ENCODE results near the gene LCN12.

LCN12 gene

DNA sequence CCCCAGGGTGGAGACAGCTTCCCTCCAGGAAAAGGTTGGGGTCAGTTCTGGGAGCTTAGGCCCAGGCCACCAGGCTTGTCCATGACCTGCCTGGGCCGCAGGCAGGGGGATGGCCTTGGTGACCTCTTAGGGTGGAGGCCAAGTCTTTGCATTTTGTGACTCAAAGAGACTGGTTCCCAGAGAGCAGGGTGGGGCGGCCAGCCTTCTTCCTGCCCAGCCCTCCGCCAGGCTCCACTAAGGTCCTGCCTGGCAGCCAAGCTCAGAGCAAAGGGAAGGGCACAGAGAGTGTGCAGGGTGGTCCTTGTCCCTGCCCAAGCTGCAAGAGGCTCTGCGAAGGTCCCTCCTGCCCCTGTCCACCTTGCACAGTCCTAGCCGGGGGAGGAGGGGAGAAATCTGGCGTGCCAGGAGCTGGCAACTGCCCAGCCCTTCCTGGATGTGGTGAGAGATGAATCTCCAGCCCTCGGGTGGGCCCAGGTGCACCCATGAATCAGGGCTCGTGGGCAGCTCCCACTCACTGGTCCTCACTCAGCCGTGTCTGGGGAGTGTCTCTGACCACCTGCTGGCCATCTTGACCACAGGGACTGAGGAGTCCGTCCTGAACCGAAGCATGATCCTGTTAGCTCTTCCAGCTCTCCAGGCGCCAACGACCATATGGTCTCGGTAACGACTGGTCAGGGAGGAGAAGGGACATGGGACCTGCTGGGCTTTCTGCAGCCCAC lies 22.9 kb downstream of the LCN12 start:
- Histone ChIP-seq H3K4ac (ENCODE audit: low read length) (no peak overlapping the region), H2AFZ (ENCODE audit: low read length) (no peak overlapping the region)
- WGBS, 2 donors (ENCODE audit: extremely low coverage in 2 of 2, insufficient read length in 2 of 2, insufficient replicate concordance in 1 of 2) = no CpG with 5 or more reads among the region's 15 CpGs

DNA sequence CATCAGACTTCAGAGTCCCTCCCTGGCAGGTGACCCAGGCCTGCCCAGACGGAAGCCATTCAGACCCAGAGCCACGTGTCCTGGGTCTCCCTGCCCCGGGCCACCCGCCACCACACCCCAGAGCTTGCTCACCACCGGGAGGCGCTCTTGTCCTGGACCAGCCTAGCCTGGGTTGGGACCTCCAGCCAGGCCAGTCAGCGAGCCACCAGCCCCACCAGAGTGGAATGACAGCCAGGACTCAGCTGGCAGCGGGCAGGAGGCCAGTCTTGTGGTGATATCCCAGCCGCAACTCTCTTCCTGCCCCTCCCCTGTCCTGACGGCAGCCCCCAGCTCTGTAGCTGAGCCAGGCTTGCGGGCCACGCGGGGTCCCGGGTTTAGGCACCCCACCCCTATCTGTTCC lies 23.6 kb downstream of the LCN12 start:
- no peak overlapping the region for H3K4me3 ChIP-seq (ENCODE audit: low read length in 2 of 2)
- H3K79me1 ChIP-seq (ENCODE audit: low read depth, low read length) = no peaks in the 10 kb centered on the region
- H3K4me1 ChIP-seq (ENCODE audit: control insufficient read depth in 2 of 2, insufficient read depth in 1 of 2, low read depth in 1 of 2, low read length in 2 of 2) = peaks cover 0 to 10% of the 10 kb centered on the region in 2 donors
- peak overlapping the region; percentile 89 for H3K23ac ChIP-seq (ENCODE audit: low read depth, low read length, poor library complexity)
- WGBS, 2 donors (ENCODE audit: extremely low coverage in 2 of 2, insufficient read length in 2 of 2, insufficient replicate concordance in 1 of 2) = no CpG with 5 or more reads among the region's 14 CpGs
- no peak for DNase-seq (ENCODE audit: low spot score)
- no peak overlapping the region for H3K4ac ChIP-seq (ENCODE audit: low read length)
- H3K27ac ChIP-seq (replicated peaks; ENCODE audit: low read length) = no peak overlapping the region
- H2BK15ac ChIP-seq (ENCODE audit: low read length) = peak overlapping the region; percentile 93
- H3K9ac ChIP-seq (ENCODE audit: low read depth, low read length, poor library complexity) = no peak overlapping the region
- H3K27me3 ChIP-seq (ENCODE audit: control insufficient read depth in 3 of 3, insufficient read depth in 3 of 3, low read depth in 1 of 3, low read length in 3 of 3) = peaks cover 0 to 82% (median 12%) of the 10 kb centered on the region in 3 experiments
- peak overlapping the region; percentile 38 for H3K14ac ChIP-seq (ENCODE audit: low read length)
- H2BK5ac ChIP-seq (ENCODE audit: low read length) = no peak overlapping the region
- H3K36me3 ChIP-seq (replicated peaks in 1 of 2; ENCODE audit: control insufficient read depth in 2 of 2, insufficient read depth in 2 of 2, low read length in 2 of 2) = no peaks in the 10 kb centered on the region
- no peak overlapping the region for H4K91ac ChIP-seq (ENCODE audit: low read depth, low read length, poor library complexity)
- no peak overlapping the region for H2BK120ac ChIP-seq (ENCODE audit: low read depth, low read length)
- peak overlapping the region; percentile 98 for H2AK5ac ChIP-seq (ENCODE audit: low read depth, low read length)
- H2AFZ ChIP-seq (ENCODE audit: low read length) = no peak overlapping the region
- no peak overlapping the region for H4K8ac ChIP-seq (ENCODE audit: low read depth, low read length)
- no peak overlapping the region for H3K4me2 ChIP-seq (ENCODE audit: insufficient read depth, low read length, poor library complexity, severe bottlenecking)
- peak overlapping the region; percentile 98 for H2BK12ac ChIP-seq (ENCODE audit: low read length)
- no peaks in the 10 kb centered on the region for H3K9me3 ChIP-seq (replicated peaks in 1 of 2; ENCODE audit: control insufficient read depth in 2 of 2, insufficient read depth in 1 of 2, low read depth in 1 of 2, low read length in 2 of 2)
- H3K18ac ChIP-seq (ENCODE audit: low read length) = peak overlapping the region; percentile 76

More for the DNA sequence above, 22.9 kb downstream of the LCN12 start:
- Histone ChIP-seq H3K79me1 (ENCODE audit: low read depth, low read length) (no peaks in the 10 kb centered on the region), H2AK5ac (ENCODE audit: low read depth, low read length) (peak overlapping the region; percentile 98), H3K4me3 (ENCODE audit: low read length in 2 of 2) (no peak overlapping the region), H3K14ac (ENCODE audit: low read length) (no peak overlapping the region), H3K36me3 (replicated peaks in 1 of 2; ENCODE audit: control insufficient read depth in 2 of 2, insufficient read depth in 2 of 2, low read length in 2 of 2) (no peaks in the 10 kb centered on the region), H3K27me3 (ENCODE audit: control insufficient read depth in 3 of 3, insufficient read depth in 3 of 3, low read depth in 1 of 3, low read length in 3 of 3) (peaks cover 0 to 78% (median 12%) of the 10 kb centered on the region in 3 experiments), H2BK5ac (ENCODE audit: low read length) (peak overlapping the region; percentile 94), H3K9me3 (replicated peaks in 1 of 2; ENCODE audit: control insufficient read depth in 2 of 2, insufficient read depth in 1 of 2, low read depth in 1 of 2, low read length in 2 of 2) (no peaks in the 10 kb centered on the region), H3K4me2 (ENCODE audit: insufficient read depth, low read length, poor library complexity, severe bottlenecking) (no peak overlapping the region), H4K91ac (ENCODE audit: low read depth, low read length, poor library complexity) (no peak overlapping the region), H2BK120ac (ENCODE audit: low read depth, low read length) (no peak overlapping the region), H3K23ac (ENCODE audit: low read depth, low read length, poor library complexity) (peak overlapping the region; percentile 34), H3K9ac (ENCODE audit: low read depth, low read length, poor library complexity) (no peak overlapping the region), H2BK12ac (ENCODE audit: low read length) (peak overlapping the region; percentile 6), H3K18ac (ENCODE audit: low read length) (peak overlapping the region; percentile 77), H4K8ac (ENCODE audit: low read depth, low read length) (no peak overlapping the region), H2BK15ac (ENCODE audit: low read length) (peak overlapping the region; percentile 93), H3K27ac (replicated peaks; ENCODE audit: low read length) (no peak overlapping the region), H3K4me1 (ENCODE audit: control insufficient read depth in 2 of 2, insufficient read depth in 1 of 2, low read depth in 1 of 2, low read length in 2 of 2) (peaks cover 0 to 10% of the 10 kb centered on the region in 2 donors)
- no peak for DNase-seq (ENCODE audit: low spot score)

DNA sequence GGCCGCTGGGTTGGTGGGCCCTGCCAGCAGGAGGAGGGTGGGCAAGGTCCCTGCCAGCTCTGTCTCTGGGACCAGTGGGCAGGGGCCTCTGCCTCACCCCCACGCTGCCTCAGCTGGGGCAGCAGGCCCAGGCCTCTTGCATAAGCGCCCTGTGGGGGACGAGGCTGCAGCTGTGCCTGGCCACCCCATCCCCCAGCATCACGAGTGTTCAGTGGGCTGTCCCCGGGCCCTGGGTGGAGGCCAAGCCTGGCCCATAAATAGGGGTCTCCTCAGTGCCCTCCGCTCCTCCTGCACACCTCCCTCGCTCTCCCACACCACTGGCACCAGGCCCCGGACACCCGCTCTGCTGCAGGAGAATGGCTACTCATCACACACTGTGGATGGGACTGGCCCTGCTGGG lies 25.1 kb downstream of the LCN12 start, which contains the start of gene PTGDS:
Gene PTGDS (plus strand): TSS at position 282 of the 400 bp plus-strand sequence. CDS start 75 bp downstream, at position 357.
- peak within 1 kb of the TSS; percentile 99 for H2BK12ac ChIP-seq (ENCODE audit: low read length)
- peak within 1 kb of the TSS; percentile 96 for H3K9ac ChIP-seq (ENCODE audit: low read depth, low read length, poor library complexity)
- H4K8ac ChIP-seq (ENCODE audit: low read depth, low read length) = peak within 1 kb of the TSS; percentile 72
- peak within 1 kb of the TSS; percentile 94 for H3K4me2 ChIP-seq (ENCODE audit: insufficient read depth, low read length, poor library complexity, severe bottlenecking)
- peak within 1 kb of the TSS; percentile 99 for H3K14ac ChIP-seq (ENCODE audit: low read length)
- H2BK15ac ChIP-seq (ENCODE audit: low read length) = peak within 1 kb of the TSS; percentile 93
- H2BK5ac ChIP-seq (ENCODE audit: low read length) = no peak within 1 kb of the TSS
- H3K23ac ChIP-seq (ENCODE audit: low read depth, low read length, poor library complexity) = peak within 1 kb of the TSS; percentile 93
- peak within 1 kb of the TSS; percentile 97 for H2AK5ac ChIP-seq (ENCODE audit: low read depth, low read length)
- H3K79me1 ChIP-seq (ENCODE audit: low read depth, low read length) = no peaks in the 10 kb centered on the region
- DNase-seq (ENCODE audit: low spot score) = no peak
- WGBS, 2 donors (ENCODE audit: extremely low coverage in 2 of 2, insufficient read length in 2 of 2, insufficient replicate concordance in 1 of 2) = no CpG with 5 or more reads among the region's 10 CpGs
- no peak within 1 kb of the TSS for H4K91ac ChIP-seq (ENCODE audit: low read depth, low read length, poor library complexity)
- peaks cover 0 to 10% of the 10 kb centered on the region in 2 donors for H3K4me1 ChIP-seq (ENCODE audit: control insufficient read depth in 2 of 2, insufficient read depth in 1 of 2, low read depth in 1 of 2, low read length in 2 of 2)
- no peaks in the 10 kb centered on the region for H3K36me3 ChIP-seq (replicated peaks in 1 of 2; ENCODE audit: control insufficient read depth in 2 of 2, insufficient read depth in 2 of 2, low read length in 2 of 2)
- H2BK120ac ChIP-seq (ENCODE audit: low read depth, low read length) = peak within 1 kb of the TSS; percentile 17
- no peak within 1 kb of the TSS for H3K27ac ChIP-seq (replicated peaks; ENCODE audit: low read length)
- peak within 1 kb of the TSS; percentile 99 for H3K4ac ChIP-seq (ENCODE audit: low read length)
- H3K27me3 ChIP-seq (ENCODE audit: control insufficient read depth in 3 of 3, insufficient read depth in 3 of 3, low read depth in 1 of 3, low read length in 3 of 3) = peaks cover 0 to 84% (median 12%) of the 10 kb centered on the region in 3 experiments
- peak within 1 kb of the TSS; percentile 98 for H3K18ac ChIP-seq (ENCODE audit: low read length)
- H2AFZ ChIP-seq (ENCODE audit: low read length) = peak within 1 kb of the TSS; percentile 81
- peak within 1 kb of the TSS; percentile 17 to 81 for H3K4me3 ChIP-seq (ENCODE audit: low read length in 2 of 2)
- H3K9me3 ChIP-seq (replicated peaks in 1 of 2; ENCODE audit: control insufficient read depth in 2 of 2, insufficient read depth in 1 of 2, low read depth in 1 of 2, low read length in 2 of 2) = no peaks in the 10 kb centered on the region

DNA sequence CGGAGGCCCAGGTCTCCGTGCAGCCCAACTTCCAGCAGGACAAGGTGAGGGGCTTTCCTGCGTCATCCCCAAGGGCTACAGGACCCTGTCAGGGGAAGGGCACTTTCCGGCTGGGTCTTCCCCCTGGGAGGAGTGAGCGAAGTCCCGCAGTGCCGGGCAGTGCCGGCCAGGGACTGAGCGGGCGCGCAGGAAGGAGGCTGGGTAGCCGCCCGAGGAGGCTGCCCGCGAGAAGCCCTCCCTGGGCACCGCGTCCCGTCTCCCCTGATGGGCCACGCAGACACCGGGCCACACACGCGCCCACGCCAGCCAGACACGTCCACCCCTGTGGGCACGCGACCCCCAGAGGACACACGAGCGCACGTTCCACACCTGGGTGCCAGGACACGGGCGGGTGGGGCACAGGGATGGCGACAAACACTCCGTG lies 25.6 kb downstream of the LCN12 start:
- no peaks in the 10 kb centered on the region for H3K9me3 ChIP-seq (replicated peaks in 1 of 2; ENCODE audit: control insufficient read depth in 2 of 2, insufficient read depth in 1 of 2, low read depth in 1 of 2, low read length in 2 of 2)
- H2BK15ac ChIP-seq (ENCODE audit: low read length) = peak overlapping the region; percentile 92
- peaks cover 0 to 10% of the 10 kb centered on the region in 2 donors for H3K4me1 ChIP-seq (ENCODE audit: control insufficient read depth in 2 of 2, insufficient read depth in 1 of 2, low read depth in 1 of 2, low read length in 2 of 2)
- H4K8ac ChIP-seq (ENCODE audit: low read depth, low read length) = peak overlapping the region; percentile 72
- H2AK5ac ChIP-seq (ENCODE audit: low read depth, low read length) = peak overlapping the region; percentile 97
- WGBS, 2 donors (ENCODE audit: extremely low coverage in 2 of 2, insufficient read length in 2 of 2, insufficient replicate concordance in 1 of 2) = no CpG with 5 or more reads among the region's 33 CpGs
- H2BK5ac ChIP-seq (ENCODE audit: low read length) = no peak overlapping the region
- peak overlapping the region; percentile 17 to 81 for H3K4me3 ChIP-seq (ENCODE audit: low read length in 2 of 2)
- H3K9ac ChIP-seq (ENCODE audit: low read depth, low read length, poor library complexity) = peak overlapping the region; percentile 96
- H2BK120ac ChIP-seq (ENCODE audit: low read depth, low read length) = peak overlapping the region; percentile 17
- peak overlapping the region; percentile 81 for H2AFZ ChIP-seq (ENCODE audit: low read length)
- H4K91ac ChIP-seq (ENCODE audit: low read depth, low read length, poor library complexity) = no peak overlapping the region
- H3K27me3 ChIP-seq (ENCODE audit: control insufficient read depth in 3 of 3, insufficient read depth in 3 of 3, low read depth in 1 of 3, low read length in 3 of 3) = peaks cover 0 to 87% (median 12%) of the 10 kb centered on the region in 3 experiments
- H3K27ac ChIP-seq (replicated peaks; ENCODE audit: low read length) = no peak overlapping the region
- no peaks in the 10 kb centered on the region for H3K36me3 ChIP-seq (replicated peaks in 1 of 2; ENCODE audit: control insufficient read depth in 2 of 2, insufficient read depth in 2 of 2, low read length in 2 of 2)
- no peak for DNase-seq (ENCODE audit: low spot score)
- H3K18ac ChIP-seq (ENCODE audit: low read length) = peak overlapping the region; percentile 98
- peak overlapping the region; percentile 99 for H3K4ac ChIP-seq (ENCODE audit: low read length)
- H3K23ac ChIP-seq (ENCODE audit: low read depth, low read length, poor library complexity) = peak overlapping the region; percentile 93
- peak overlapping the region; percentile 94 for H3K4me2 ChIP-seq (ENCODE audit: insufficient read depth, low read length, poor library complexity, severe bottlenecking)
- peak overlapping the region; percentile 99 for H3K14ac ChIP-seq (ENCODE audit: low read length)
- H2BK12ac ChIP-seq (ENCODE audit: low read length) = peak overlapping the region; percentile 99
- no peaks in the 10 kb centered on the region for H3K79me1 ChIP-seq (ENCODE audit: low read depth, low read length)
